HG03342 (cell line): ENCODE measurements around the gene BIRC2.
"Not testable (repeated sequence)": the region's sequence is repeated elsewhere in the genome, so short reads cannot be mapped to it uniquely, and the experiment has no call there.

Experiments
- ATAC-seq: cut with Tn5 transposase; IDR thresholded peaks from one replicate; pipeline ENCODE4 v1.9.1; 2021; ENCODE audit warnings: mild to moderate bottlenecking, moderate library complexity; ENCODE audit not compliant: unreplicated experiment

Gene BIRC2

GRCh38 chr11:102346748-102347461 is at the start of gene BIRC2:
Gene BIRC2, plus strand, starts transcription at chr11:102347214. Its CDS starts 2,641 bp downstream, at chr11:102349855.
- ATAC-seq = peak; percentile 89

- ATAC-seq = not testable (repeated sequence)
Observed at GRCh38 chr11:102300837-102301236, 46.2 kb upstream of the BIRC2 start.

GRCh38 chr11:102302241-102302640 is 44.8 kb upstream of the BIRC2 start:
- ATAC-seq = no peak

- ATAC-seq = no peak
Observed at GRCh38 chr11:102304686-102305085, 42.3 kb upstream of the BIRC2 start.

GRCh38 chr11:102305352-102306047 is 41.5 kb upstream of the BIRC2 start:
- ATAC-seq = no peak

GRCh38 chr11:102306048-102306597 is 40.9 kb upstream of the BIRC2 start:
- ATAC-seq = no peak

GRCh38 chr11:102306817-102307726 is 39.9 kb upstream of the BIRC2 start:
- ATAC-seq = no peak

GRCh38 chr11:102307727-102308038 is 39.3 kb upstream of the BIRC2 start:
- ATAC-seq = no peak

- ATAC-seq = no peak
Observed at GRCh38 chr11:102309621-102310541, 37.1 kb upstream of the BIRC2 start.

- no peak for ATAC-seq
Observed at GRCh38 chr11:102312667-102313066, 34.3 kb upstream of the BIRC2 start.

GRCh38 chr11:102313238-102313940 is 33.6 kb upstream of the BIRC2 start:
- no peak for ATAC-seq

GRCh38 chr11:102314784-102315183 is 32.2 kb upstream of the BIRC2 start:
- no peak for ATAC-seq

- no peak for ATAC-seq
Observed at GRCh38 chr11:102316346-102316904, 30.6 kb upstream of the BIRC2 start.

GRCh38 chr11:102317099-102317767 is 29.8 kb upstream of the BIRC2 start, which contains the start of gene BIRC3:
Gene BIRC3, plus strand, starts transcription at chr11:102317484. Its CDS starts 7,026 bp downstream, at chr11:102324510.
- ATAC-seq = peak; percentile 84

- no peak for ATAC-seq
Observed at GRCh38 chr11:102317768-102318103, 29.3 kb upstream of the BIRC2 start.

- no peak for ATAC-seq
Observed at GRCh38 chr11:102318469-102318868, 28.5 kb upstream of the BIRC2 start.

GRCh38 chr11:102319544-102319943 is 27.5 kb upstream of the BIRC2 start:
- ATAC-seq = no peak

GRCh38 chr11:102320188-102320587 is 26.8 kb upstream of the BIRC2 start:
- ATAC-seq = no peak

- no peak for ATAC-seq
Observed at GRCh38 chr11:102320679-102321078, 26.3 kb upstream of the BIRC2 start.
